HG03097 (cell line): ENCODE measurements around the gene GOLGA6A.
"Not testable (repeated sequence)": the region's sequence is repeated elsewhere in the genome, so short reads cannot be mapped to it uniquely, and the experiment has no call there.

Experiments
- ATAC-seq: cut with Tn5 transposase; IDR thresholded peaks from one replicate; pipeline ENCODE4 v1.9.1; 2021; ENCODE audit not compliant: unreplicated experiment, low FRiP score

GOLGA6A gene

DNA sequence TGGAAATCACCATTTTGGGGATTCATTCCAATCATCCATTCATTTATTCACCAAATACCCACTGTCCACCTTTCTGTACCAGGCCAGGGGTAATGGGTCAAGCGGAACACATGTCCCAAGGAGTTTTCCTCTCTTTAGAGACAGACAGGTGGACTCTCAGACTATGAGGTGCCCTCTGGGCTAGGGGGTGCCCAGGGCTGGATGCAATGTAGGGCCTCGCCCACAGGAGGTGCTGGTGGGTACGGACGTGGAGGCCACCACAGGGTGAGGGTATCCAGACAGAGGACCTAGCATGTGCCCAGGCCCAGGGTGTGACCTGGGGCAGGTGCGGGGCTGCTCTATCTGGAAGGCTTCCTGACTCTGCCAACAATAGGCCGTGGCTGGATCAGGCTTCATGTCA, 26.3 kb upstream of the GOLGA6A start:
- ATAC-seq: not testable (repeated sequence)

- no peak for ATAC-seq
These were observed 25.8 kb upstream of the GOLGA6A start for GRCh38 chr15:74108111-74108510.

GRCh38 chr15:74099963-74100733, 17.8 kb upstream of the GOLGA6A start:
- peak; percentile 80 for ATAC-seq

GRCh38 chr15:74096753-74097474, 14.6 kb upstream of the GOLGA6A start:
- ATAC-seq: not testable (repeated sequence)

DNA sequence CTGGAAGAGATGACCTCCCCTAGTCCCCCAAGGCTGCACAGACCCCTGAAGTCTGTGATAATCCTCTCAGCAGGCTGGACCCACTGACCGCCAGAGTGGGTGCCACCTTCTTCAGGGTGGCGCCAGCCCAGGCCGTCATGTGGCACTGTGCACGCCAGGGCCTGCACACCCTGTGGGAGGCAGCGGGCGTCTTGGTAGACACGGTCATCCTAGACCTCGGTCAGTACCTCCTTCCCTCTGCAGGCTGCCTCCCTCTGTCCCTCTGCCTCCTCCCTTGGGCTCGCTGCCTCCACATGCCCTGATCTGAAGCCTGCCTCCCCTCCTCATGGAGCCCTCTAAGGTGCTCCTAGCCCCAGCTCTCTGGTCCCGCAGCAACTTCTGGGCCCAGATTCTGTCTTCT, 13.3 kb upstream of the GOLGA6A start:
- not testable (repeated sequence) for ATAC-seq

GRCh38 chr15:74094567-74094966, 12.2 kb upstream of the GOLGA6A start:
- ATAC-seq: not testable (repeated sequence)

DNA sequence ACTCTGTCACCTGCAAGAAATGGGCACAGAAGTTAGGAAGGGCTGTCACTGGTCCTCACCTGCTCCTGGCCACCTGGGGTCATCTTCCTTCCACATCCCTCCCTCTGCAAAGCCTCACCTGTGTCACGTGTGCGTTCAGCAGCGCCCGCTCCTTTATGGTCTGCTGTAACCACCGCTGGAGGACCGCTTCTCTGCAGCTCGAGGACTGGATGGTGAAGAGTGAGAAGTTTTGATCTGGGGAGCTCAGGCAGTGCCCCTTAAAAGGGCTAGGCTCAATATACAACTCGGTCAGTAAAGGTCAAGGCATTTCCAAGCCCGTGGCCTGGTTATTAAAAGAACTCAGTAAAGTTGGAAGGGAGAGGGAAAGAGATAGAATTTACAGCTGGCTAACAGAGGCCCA, 6.6 kb downstream of the GOLGA6A start:
- ATAC-seq: not testable (repeated sequence)

DNA sequence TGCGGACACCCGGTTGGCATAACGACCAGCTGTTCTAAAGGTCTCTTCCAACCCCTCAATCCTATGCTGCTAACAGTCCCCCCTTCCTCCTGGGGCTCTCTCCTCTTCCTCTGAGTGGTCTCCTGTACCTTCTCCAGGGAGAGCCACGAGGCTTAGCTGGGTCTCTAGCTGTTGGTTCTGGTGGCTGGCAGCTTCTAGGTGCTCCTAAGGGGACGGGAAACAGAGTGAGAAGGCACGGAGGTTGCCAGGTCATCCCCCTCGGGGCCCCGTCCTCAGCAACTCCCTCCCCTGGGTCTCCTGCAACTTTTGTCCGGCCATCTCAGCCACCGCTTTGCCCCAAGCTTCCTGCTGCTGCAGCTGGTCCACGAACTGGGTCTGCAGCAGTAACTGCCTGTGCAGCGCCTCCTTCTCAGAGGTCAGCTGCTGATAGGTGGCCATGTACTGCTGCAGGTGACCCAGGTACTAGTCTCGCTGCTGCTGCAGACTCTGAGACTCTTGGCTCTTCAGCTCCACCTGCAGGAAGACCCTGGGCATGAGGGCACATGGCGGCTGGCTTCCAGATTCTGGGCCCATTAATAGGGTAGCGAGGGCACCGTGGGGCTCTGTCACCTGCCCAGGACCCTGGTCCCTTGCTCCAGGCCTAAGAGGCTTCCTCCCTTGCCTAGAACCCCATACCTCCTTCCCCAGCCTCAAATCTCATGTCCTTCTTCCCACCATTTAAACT, 9.6 kb downstream of the GOLGA6A start:
- ATAC-seq: not testable (repeated sequence)

DNA sequence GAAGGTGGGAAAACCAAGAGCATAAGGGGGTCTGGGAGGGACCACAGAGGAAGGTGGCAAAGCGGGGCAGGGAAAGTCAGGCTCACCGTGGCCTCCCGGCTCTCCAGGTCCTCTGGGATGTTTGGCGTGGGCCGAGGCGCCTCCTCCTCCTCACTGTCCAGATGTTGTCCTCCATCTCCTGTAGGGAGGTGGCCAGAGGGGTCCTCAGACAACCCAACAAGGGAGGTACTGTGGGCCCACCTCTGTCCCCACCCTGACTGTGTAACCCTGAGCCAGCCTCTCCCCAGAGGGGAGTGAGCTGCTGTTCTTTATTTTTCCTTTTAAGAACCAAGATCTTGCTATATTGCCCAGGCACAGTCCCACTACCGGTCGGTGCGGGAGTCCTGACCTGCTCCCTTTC, 10.2 kb downstream of the GOLGA6A start:
- ATAC-seq: not testable (repeated sequence)

GRCh38 chr15:74071645-74072044, 10.7 kb downstream of the GOLGA6A start:
- ATAC-seq: not testable (repeated sequence)

- ATAC-seq: not testable (repeated sequence)
These were observed 16.5 kb downstream of the GOLGA6A start for GRCh38 chr15:74065684-74066411.

DNA sequence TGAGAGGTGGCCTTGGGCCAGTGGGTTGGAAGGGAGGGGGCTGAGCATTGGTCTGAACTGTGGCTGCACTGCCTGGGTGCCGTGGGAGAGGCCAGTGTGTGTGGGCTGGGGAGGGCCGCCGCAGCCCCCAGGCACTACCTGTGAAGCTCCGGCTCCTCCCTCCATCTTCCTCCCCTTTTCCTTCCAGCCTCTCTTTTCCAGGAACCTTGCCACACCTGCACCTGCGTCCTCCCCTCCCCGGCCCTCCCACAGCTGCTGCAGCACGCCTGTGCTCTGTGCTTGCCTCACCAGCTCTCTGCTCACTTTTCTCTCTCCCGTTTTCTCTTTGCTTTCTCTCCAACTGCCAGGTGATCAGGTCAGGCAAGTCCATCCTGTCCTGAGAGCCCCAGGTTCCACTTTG, 17.5 kb downstream of the GOLGA6A start:
- ATAC-seq: not testable (repeated sequence)

DNA sequence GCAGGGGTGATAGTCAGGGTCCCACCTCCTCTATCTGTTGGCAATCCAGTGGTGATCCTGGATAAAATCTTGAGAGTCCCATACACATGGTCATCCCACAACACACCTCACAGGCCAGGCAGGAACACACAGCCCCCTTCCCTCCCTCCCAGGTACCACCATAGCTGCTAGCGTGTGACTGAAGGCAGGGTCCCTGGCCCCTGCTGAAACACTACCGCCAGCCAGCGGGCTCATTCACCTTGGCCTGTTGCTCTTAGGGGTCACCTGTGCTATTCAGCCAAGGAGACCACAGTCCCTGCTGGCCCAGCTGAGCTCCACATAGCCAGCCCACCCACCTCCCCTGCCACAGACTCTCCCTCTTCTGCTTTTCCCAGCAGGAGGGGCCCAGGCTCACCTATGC, 18.2 kb downstream of the GOLGA6A start:
- not testable (repeated sequence) for ATAC-seq

DNA sequence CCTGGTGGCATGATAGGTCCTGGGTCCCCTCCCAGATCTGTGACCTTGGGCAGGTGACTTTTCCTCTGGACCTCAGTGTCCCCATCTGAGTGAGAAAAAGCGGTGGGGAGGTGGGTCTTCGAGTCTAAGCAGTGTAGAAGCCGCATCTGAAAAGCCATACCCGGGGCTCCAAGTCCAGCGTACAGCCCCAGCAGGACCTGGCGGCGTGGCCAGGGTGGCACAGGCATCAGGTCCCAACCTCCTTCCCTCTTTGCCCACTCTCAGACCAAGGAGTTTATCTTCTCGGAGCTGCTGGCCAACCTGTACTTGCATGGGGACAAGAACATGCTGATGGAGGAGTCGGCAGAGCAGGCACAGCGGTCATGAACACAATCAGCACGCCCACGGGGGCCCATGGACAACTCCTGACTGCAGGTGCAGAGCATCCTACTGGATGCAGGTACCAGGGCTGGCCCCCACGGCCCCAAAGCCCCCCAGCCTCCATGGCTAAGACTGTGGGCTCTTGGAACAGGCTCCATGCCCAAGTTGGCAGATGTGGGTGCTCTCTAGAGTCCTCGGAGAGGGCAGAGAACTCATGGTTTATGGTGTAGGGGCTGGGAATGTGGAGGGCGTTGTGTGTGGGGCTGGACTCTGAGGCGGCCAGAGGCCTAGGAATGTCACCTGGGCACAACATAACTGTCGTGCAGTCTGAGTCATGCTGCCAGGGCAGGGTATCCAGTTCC, 18.8 kb downstream of the GOLGA6A start:
- not testable (repeated sequence) for ATAC-seq

DNA sequence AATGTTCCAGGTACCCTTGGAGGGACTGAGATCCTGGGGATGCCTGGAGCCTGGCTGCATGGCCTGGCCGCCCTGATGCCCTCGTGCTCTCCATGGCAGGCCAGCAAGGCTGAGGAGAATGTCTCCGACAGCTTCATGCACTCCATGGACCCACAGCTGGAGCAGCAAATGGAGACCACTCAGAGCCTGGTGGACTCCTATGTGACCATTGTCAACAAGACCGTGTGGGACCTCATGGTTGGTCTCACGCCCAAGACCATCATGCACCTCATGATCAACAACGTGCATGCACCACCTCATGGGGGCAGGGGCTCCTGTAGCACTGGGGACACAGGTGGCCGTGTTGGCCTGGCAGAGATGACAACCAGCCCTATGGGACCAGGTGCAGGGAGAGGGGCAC, 19.7 kb downstream of the GOLGA6A start:
- no peak for ATAC-seq

GRCh38 chr15:74062236-74062635, 20.1 kb downstream of the GOLGA6A start:
- ATAC-seq: no peak

- ATAC-seq: no peak
These were observed 22.1 kb downstream of the GOLGA6A start for GRCh38 chr15:74060251-74060650.

DNA sequence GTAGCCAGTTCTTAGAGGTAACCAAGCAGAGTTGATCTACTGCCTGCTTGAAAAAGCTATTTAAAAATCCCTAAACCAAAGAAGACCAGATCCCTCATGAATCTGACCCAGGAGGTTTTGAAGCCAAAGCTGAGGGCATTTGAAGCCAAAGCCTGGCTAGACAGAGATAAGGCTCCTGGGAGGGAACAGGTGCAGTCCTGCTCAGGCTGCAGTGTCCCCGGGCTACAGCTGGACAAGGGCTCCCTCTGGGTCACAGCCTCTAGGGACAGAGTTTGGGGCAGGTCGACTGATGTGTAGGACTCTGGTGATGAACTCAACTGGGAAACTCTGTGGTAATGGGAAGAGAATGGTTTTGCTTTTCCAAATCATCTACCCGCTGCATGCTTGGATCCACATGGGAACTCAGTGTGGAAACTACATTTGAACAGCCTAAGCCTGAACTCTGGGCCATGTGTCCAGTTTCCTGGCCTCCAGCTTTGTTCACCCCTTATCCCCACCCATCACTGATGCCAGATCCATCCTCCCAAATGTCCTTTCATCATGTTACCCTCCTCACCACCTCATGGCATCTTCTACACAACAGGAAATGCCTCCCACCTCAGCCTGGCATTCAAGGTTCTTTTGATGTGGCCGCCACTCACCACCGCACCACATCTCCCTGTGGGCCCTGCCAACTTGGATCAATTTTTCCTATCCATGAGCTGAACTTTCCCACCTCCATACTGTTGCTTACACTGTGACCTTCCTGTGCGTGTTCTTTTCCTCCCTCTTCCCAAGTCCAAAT, 23.1 kb downstream of the GOLGA6A start:
- ATAC-seq: not testable (repeated sequence)

DNA sequence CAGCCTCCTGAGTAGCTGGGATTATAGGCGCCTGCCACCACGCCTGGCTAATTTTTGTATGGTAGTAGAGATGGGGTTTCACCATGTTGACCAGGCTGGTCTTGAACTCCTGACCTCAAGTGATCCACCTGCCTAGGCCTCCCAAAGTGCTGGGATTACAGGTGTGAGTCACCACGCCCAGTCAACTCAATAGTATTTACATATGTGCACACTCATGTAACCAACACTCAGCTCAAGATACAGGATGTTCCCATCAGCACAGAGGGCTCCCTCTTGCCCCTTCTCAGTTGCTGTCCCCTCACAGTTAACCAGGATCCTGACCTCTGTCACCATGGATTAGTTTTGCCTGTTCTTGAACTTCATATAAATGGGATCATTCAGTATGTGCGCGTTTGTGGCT, 26.0 kb downstream of the GOLGA6A start:
- not testable (repeated sequence) for ATAC-seq
